GM18873 (cell line): Measurements from ENCODE around the gene SMARCB1.

ENCODE experiments used
- ATAC-seq: cut with Tn5 transposase; IDR thresholded peaks from one replicate; pipeline ENCODE4 v1.9.1; 2021; ENCODE audit warnings: mild to moderate bottlenecking, moderate library complexity, moderate number of reproducible peaks; ENCODE audit not compliant: unreplicated experiment, low FRiP score

The SMARCB1 gene

DNA sequence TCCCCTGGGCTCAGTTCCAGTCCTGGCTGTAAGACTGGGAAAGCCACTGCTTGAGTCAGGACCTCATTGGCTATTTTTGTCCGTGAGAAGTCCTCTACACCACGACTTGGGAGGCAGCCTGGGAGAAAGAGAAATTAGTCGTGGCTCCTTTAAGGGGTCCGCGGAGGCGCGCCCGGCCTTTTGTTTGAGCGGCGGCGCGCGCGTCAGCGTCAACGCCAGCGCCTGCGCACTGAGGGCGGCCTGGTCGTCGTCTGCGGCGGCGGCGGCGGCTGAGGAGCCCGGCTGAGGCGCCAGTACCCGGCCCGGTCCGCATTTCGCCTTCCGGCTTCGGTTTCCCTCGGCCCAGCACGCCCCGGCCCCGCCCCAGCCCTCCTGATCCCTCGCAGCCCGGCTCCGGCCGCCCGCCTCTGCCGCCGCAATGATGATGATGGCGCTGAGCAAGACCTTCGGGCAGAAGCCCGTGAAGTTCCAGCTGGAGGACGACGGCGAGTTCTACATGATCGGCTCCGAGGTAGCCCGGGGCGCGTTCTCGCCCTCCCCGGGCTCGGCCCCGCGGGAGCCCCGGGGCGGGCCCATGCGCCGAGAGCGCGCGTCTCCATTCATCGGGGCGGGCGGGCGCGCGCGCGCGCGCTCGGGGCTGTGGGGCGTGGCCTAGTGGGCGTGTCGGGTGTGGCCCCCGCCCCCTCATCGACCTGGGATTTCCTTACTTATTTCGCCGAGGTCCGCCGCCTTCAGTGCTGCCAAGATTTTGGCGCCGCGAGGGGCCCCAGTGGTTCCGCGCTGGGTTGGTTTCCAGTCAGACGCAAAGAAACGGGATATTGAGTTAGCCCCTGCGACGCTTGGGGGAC, at the start of gene SMARCB1:
Gene SMARCB1, plus strand, starts transcription at position 215 of the 848 bp plus-strand sequence. Its CDS starts 204 bp downstream, at position 419.
- ATAC-seq: peak; percentile 47

DNA sequence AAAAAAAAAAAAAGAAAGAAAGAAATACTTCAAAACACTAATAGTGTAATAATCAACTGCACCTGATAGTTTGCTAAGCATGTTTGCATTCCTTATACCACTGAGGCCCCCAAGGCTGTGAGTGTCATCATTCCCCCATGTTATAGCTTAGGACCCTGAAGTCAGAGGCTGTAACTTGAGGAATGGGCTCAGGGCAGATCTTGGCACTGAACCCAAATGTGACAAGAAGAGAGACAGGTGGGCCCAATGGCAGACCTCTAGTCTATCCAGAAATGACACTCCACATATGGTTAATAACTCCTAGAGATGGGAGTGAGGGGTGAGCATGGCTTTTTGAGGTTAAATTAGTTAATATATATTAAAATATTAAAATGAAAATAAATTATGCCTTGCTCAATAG, 49.1 kb upstream of the SMARCB1 start:
- ATAC-seq: no peak

DNA sequence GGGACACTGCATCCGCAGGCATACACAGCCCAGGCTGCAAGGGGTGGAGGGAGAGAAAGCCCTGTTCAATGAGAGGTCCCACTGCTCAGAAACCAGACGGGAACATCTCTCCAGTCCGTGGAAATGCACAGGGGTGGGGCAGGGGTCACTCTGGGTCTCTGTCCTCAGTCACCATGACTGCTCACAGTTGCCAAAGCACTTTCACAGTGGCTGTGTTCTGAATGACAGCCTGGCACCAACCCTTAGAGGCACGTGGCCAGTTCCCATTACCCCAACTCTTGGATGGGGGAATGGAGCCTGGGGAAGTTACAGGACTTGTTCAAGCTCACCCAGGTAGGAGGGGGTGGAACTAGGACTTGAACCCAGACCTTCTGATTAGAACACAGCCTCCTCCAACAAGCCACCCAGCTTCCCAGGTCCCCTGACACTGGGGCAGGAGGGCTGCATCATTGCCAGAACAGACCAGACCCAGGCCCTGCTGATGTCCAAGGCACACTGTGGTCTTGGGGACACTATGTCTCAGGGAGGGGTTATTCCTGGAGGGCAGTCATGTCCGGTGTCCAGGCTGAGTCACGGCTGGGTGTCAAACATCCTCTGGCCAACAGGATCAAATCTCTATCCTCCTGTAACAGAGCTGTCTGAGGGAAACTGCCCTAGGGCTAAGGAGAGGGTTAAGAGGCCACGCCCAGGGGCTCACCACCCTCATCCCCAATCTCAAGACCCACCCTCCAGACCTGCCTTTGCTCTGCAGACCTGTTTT, 44.1 kb upstream of the SMARCB1 start:
- ATAC-seq: no peak

DNA sequence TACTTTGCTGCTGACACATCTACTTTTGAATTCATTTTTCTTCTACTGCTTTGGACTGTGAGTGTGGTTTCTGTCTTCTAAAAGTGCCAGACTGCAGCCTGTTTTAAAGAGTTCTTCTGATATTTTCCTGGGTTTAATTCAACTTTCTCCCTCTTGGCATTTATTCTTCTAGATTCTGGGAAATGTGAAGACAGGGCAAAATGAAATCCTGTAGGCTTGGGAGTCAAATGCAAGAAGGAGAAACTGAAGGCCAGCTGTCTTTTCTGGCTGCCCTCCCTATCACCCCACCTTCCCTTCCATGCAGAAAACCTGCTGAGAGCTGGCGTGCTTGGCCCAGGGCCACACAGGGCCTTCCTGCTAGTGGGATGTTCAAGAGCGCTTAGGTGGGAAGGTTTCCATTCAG, 43.5 kb upstream of the SMARCB1 start:
- no peak for ATAC-seq

DNA sequence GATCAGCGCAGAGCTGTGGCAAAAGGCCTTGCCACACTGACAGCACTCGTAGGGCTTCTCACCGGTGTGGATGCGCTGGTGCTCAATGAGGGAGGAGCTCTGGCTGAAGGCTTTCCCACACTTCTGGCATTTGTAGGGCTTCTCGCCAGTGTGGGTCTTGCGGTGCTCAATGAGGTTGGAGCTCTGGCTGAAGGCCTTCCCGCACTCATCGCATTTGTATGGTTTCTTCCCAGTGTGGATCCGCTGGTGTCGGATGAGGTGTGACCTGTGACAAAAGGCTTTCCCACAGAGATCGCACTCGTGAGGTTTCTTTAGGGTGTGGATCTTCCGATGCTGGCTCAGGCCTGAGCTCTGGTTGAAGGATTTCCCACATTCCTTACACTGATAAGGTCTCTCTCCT, 42.8 kb upstream of the SMARCB1 start:
- no peak for ATAC-seq

DNA sequence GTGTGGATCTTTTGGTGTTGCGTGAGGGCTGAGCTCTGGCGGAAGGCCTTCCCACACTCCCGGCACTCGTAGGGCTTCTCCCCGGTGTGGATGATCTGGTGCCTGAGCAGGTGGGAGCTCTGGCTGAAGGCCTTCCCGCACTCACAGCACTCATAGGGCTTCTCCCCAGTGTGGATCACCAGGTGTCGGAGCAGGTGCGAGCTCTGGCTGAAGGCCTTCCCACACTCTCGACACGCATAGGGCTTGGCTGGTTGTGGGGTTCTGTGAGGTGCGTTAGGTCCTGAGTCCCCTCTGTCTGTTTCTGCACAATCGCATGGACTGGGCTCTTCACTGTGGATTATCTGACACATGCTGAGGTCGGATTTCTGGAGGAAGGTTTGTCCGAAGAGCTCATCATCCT, 42.3 kb upstream of the SMARCB1 start:
- ATAC-seq: no peak

DNA sequence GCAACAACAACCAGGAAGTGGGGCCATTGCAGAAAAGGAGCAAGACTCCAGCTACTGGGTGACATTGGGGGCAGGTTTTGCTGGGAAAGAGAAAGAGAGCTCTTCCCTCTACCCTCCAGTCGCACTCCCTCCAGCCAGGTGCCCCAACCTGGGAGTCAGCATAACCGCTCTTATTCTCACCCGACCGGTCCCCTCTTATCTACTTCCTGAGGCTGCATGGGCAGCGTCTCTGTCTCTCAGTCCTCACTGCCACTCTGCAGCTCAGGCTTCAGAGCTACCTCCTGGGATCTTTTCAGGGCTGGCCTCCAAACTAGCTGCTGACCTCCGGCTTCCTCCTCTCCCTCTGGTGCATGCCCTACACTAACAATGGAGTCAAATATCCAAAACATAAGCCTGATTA, 41.0 kb upstream of the SMARCB1 start:
- ATAC-seq: no peak

DNA sequence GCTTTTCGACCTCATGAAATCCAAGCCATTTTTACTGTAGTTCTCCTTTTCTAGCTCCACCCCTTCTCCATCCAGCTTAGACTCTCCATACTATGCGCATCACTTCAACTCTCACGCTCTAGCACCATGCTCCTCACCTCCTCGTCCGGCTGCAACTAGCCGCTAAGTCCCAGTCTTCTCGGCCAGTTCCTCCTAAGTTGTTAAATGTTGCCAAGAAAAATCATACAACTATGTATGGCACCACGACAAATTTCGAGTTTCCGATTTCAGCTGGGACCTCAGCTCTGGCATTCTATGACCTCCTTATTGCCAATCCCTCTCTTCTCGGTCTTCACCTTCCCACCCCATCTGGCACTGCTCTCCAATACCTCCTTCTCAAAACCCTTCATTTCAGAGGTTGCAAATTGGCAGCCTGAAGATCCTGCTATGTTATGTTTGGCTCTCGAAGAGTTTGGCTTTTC, 36.9 kb upstream of the SMARCB1 start:
- no peak for ATAC-seq

DNA sequence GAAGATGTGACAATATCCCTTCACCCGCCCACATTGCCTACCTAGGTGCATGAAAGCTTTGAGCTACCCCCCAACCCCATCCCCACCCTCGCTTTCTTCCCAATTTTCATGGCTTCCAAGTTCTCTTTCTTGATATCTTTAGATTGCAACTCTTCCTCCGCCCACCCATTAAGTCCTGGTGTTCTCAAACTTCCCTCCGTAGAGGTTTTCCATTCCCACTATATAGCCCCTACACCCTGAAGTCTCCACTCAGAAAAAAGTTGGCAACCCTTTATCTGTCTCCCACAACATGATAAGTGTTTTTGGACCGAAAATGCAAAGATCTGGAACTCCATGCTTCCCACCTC, 36.4 kb upstream of the SMARCB1 start:
- no peak for ATAC-seq

DNA sequence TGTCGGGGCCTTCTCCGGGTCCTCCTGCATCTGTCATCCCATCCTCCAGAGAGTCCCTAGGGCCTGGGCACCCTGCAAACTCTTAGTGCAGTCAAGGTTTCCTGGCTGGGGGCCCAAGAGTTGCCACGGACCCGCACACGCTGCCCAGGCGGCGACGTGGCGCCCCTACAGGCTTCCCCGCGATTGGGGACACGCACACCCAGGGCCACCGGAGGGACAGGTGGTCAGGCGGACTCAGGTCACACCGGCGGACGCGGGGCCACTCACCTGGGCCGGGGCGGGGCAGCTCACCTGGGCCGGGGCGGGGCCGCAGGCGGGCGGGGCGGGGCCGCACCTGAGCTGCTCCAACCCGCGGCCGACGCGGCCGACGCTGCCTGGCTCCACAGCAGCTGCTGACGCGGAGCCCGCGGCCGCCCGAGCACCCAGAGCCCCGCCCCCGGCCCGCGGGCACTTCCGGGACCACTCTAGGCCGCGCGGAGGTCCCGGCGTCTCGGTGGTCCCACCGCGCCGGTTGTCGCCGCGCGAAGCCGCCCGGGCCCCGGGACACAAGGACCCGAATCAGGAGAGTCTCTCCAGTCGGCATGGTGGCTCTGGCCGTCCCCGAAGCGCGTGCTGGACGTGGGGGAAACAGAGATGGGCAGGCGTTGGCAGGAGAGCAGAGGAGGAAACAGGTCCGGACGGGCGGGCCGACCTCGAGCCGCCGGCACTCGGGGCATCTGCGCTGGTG, 35.9 kb upstream of the SMARCB1 start, which contains the start of gene ZNF70:
Gene ZNF70, minus strand, starts transcription at position 399 of the 727 bp plus-strand sequence. CDS start 5,972 bp downstream, outside the sequence.
- no peak for ATAC-seq

DNA sequence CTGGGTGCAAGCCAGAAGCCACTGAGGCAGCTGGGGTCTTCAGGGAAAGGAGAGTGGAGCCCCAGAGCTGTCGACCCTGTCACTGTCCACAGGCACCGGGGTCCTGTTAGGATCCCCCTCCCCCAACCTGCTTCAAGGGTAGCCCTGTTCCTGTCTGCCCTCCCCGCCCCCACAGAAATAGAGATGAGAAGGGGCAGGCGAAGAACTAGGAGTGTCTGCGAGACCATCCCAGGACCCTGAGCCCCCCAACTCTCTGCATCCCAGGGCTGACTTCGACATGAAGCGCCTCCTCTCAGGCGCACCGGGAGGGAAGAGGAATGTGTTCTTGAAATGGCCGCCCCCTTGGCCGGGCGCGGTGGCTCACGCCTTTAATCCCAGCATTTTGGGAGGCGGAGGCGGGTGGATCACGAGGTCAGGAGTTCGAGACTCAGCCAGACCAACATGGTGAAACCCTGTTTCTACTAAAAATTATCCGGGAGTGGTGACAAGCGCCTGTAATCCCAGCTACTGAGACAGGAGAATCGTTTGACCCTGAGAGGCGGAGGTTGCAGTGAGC, 35.2 kb upstream of the SMARCB1 start:
- no peak for ATAC-seq

DNA sequence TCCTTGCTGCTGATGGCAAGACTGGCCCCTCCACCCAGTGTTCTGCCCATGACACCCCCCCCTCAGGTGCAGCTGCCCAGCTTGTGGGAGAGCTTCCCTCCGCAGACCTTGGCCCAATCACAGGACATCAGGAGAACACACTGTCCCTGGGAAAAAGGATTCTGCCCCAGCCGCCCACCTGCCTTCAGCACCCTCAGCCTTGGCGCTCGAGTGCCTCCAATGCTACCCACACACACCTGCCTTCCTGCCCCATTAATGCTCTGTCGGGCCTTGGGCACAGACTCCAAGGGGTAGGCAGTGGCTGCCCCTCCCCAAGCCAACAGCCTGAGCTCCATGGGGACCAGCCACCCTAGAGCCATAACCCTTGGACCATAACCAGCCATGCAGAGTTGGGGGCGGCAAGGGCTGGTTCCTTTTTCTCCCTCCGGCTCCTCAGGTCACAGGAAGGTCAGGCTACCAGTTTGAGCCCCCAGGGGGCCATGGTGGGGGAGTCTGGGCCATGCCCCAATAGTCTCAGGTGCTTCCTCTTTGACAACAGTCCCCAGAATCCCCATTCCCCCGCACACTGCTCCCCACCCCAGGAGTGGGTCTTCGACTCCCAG, 34.6 kb upstream of the SMARCB1 start:
- ATAC-seq: no peak

DNA sequence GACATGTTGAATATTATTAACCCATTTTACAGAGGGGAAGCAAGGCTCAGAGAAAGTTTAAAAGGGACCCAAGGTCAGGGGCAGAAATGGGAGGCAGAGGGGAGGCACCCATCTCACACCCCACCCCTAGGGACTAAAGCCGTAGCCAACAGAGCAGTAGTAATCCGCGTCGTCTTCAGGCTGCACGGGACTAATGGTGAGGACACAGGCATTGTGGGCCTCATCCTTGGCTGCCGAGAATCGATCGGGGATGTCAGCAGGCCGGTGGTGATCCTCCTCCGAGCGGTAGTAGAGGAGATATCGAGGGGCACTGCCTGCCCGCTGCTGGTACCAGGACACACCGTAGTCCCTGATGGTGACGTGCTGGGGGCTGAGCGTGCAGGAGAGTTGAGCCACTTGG, 34.0 kb upstream of the SMARCB1 start:
- no peak for ATAC-seq

DNA sequence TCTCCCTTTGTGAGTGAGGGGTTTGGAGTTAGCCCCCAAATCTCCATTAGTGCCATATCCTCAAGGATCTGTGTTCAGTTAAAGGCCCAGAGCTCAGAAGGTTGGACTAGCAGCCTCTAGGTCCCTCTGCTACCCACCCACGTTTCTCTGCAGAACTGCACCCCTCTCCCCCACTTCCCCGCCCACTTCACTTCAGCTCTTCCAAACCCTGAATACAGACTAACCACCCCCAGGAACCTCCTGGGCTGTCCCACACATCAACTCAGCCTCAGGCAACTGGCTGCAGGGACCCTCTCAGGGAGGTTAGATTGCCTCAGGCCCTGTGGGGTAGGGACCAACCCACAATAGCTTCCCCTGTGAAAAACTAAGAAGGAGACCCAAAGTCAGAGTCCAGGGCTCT, 33.4 kb upstream of the SMARCB1 start:
- no peak for ATAC-seq

DNA sequence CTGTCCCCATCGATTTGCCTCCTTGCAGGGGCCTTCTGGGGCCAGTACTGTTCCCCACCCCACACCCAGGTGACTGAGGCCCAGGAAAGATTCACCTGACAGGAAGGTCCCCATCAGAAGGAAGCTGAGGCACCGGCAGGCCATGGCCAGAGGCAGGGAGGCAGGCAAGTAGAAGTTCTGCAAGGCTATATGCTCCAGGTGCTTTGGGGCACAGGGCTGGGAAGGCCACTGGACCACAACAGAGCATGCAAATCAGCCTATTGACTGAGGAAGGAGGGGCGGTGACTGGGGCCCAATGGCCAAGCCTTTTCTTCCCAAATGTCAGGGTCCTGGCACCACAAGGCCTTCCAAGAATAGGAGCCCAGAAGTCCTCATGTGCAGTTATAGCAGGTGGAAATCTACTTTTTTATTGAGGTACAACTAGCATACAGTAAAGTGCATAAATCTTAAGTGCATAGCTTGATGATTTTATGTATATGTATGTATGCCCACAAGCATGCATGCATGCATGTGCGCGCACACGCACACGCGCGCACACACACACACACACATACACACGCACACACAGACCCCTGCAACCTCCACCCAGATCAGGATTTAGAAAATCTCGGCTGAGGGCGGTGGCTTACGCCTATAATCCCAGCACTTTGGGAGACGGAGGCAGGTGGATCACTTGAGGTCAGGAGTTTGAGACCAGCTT, 32.4 kb upstream of the SMARCB1 start, which contains the start of gene VPREB3:
Gene VPREB3, minus strand, starts transcription at position 206 of the 700 bp plus-strand sequence. Its CDS starts 62 bp downstream, at position 144.
- no peak for ATAC-seq

DNA sequence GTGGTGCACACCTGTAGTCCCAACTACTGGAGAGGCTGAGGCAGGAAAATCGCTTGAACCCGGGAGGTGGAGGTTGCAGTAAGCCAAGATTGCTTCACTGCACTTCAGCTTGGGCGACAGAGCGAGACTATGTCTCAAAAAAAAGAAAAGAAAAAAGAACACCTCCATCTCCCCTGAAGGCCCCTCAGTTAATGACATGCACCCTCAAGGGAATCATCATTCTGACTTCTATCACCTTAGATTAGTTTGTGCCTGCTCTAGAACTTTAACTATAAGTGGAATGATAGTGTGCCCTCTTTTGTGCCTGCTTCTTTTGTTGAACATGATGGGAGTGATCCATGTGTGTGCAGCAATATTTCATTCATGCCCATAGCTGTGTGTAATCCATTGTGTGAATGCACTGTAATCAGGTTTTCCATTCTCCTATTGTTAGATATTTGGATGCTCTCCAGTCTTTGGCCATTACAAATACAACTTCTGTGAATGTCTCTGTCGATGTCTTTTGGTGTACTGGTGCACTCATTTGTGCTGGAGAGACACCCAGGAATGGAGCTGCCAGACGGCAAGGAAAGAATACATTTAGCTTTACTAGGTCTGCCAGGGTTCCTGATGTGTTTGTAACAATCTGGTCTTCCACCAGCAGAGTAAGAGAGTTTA, 31.7 kb upstream of the SMARCB1 start:
- ATAC-seq: no peak

DNA sequence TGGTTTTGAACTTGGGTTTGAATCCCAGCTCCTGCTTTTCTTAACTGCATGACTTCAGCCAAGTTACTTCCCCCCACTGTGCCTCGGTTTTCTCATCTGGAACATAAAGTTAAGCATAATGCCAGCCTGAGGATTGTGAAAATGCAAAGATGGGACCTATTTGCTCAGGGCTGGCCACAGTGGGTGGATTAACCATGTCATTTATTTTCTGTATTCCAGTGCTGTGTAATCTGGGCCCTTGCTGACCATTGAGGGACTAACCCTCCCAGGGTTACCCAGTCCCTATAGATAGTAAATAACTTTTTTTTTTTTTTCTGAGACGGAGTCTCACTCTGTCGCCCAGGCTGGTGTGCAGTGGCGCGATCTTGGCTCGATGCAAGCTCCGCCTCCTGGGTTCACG, 31.1 kb upstream of the SMARCB1 start:
- ATAC-seq: no peak

DNA sequence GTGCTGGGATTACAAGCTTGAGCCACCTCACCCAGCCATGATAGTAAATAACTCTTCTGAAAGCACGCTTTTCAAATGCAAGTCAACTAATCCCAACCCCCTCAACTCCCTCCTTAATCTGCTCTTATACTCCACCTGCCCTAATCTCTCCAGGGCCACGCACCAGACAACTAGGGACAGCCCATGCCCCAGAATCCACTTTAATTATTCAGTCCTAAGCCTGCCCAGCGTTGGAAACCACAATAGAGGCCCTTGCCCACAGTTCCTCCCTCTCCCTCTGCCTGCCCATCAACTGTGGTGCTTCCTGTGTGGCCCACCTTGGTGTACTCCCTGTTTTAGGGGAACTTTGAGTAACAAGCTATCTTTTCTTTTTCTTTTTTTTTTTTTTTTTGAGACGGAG, 29.9 kb upstream of the SMARCB1 start:
- ATAC-seq: no peak

DNA sequence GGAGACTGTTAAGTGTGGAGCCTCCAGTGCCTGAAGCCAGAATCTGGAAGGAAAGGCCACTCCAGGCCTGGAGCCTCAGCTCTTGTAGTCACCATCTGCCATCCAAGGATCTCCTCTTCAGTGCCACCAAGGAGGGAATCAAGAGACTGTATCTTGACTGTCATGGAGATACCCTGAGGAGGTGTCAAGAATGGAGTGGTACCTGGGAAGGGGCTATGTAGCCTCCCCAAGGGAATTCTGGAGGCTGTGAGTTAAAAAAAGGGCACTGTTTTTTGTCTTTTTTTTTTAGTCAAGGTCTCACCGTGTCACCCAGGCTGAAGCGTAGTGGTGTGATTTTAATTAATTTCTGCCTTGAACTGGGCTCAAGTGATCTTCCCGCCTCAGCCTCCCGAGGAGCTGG, 27.2 kb upstream of the SMARCB1 start:
- no peak for ATAC-seq
